SJCRH30 (cell line): Measurements from ENCODE around the gene PUM1. TPM values are rescaled to one million over a fixed set of nuclear protein-coding genes. Genes with fewer than 3 reads are reported as not detected.
"Not testable (repeated sequence)": the region's sequence is repeated elsewhere in the genome, so short reads cannot be mapped to it uniquely, and the experiment has no call there.

Source experiments
- DNase-seq, 2 experiments: peaks; one replicate each; pipeline ENCODE4 v3.0.0-alpha.2; 2015 to 2020
- H3K27ac ChIP-seq: fragments of 250-450 bp; sonication (Bioruptor Pico); 2 replicates; pipeline ENCODE4 v1.5.1; 2020; ENCODE audit warnings: mild to moderate bottlenecking, moderate library complexity
- H3K27me3 ChIP-seq: fragments of 250-450 bp; sonication (Bioruptor Pico); 2 replicates; pipeline ENCODE4 v1.5.1; 2020; ENCODE audit warnings: mild to moderate bottlenecking, moderate library complexity
- H3K36me3 ChIP-seq: fragments of 250-450 bp; sonication (Bioruptor Pico); 2 replicates; pipeline ENCODE4 v1.5.1; 2020; ENCODE audit warnings: mild to moderate bottlenecking, moderate library complexity
- H3K4me1 ChIP-seq: fragments of 250-450 bp; sonication (Bioruptor Pico); 2 replicates; pipeline ENCODE4 v1.5.1; 2020; ENCODE audit warnings: mild to moderate bottlenecking, moderate library complexity
- H3K4me3 ChIP-seq: fragments of 250-450 bp; sonication (Bioruptor Pico); 2 replicates; pipeline ENCODE4 v1.5.1; 2020; ENCODE audit warnings: mild to moderate bottlenecking, moderate library complexity
- H3K9me3 ChIP-seq: fragments of 250-450 bp; sonication (Bioruptor Pico); replicated peaks from 2 replicates; pipeline ENCODE4 v1.5.1; 2020; ENCODE audit warnings: mild to moderate bottlenecking, moderate library complexity
- total RNA-seq: library from RNA; depleted of rRNA; stranded (reverse); fragments of >200 nt; shearing (Covaris generic); gene quantifications from 2 replicates; pipeline ENCODE4 v1.2.3, GENCODE V29; 2014

PUM1 gene
- total RNA-seq, 1 experiment from 2014 or later, result 99.1 TPM

- Histone ChIP-seq H3K27me3 (no peaks in the 10 kb centered on the region), H3K4me3 (no peak overlapping the region), H3K36me3 (no peaks in the 10 kb centered on the region), H3K9me3 (no peaks in the 10 kb centered on the region), H3K4me1 (no peaks in the 10 kb centered on the region), H3K27ac (no peak overlapping the region)
- DNase-seq, result no peak
Measured at GRCh38 chr1:31084782-31085569, 19.5 kb upstream of the PUM1 start.

GRCh38 chr1:31082385-31082784 lies 16.9 kb upstream of the PUM1 start:
- H3K27ac ChIP-seq, result no peak overlapping the region
- H3K9me3 ChIP-seq, result no peaks in the 10 kb centered on the region
- no peaks in the 10 kb centered on the region for H3K36me3 ChIP-seq
- no peak for DNase-seq
- H3K4me3 ChIP-seq, result no peak overlapping the region
- no peaks in the 10 kb centered on the region for H3K4me1 ChIP-seq
- no peaks in the 10 kb centered on the region for H3K27me3 ChIP-seq

- no peaks in the 10 kb centered on the region for H3K27me3 ChIP-seq
- H3K4me3 ChIP-seq, result no peak overlapping the region
- no peaks in the 10 kb centered on the region for H3K9me3 ChIP-seq
- no peaks in the 10 kb centered on the region for H3K36me3 ChIP-seq
- no peaks in the 10 kb centered on the region for H3K4me1 ChIP-seq
- H3K27ac ChIP-seq, result no peak overlapping the region
- no peak for DNase-seq
Measured at GRCh38 chr1:31073044-31073443, 7.5 kb upstream of the PUM1 start.

GRCh38 chr1:31072304-31072746 lies 6.8 kb upstream of the PUM1 start:
- no peaks in the 10 kb centered on the region for H3K27me3 ChIP-seq
- H3K4me3 ChIP-seq, result no peak overlapping the region
- H3K36me3 ChIP-seq, result no peaks in the 10 kb centered on the region
- no peak overlapping the region for H3K27ac ChIP-seq
- H3K9me3 ChIP-seq, result no peaks in the 10 kb centered on the region
- no peaks in the 10 kb centered on the region for H3K4me1 ChIP-seq
- DNase-seq, result no peak

- DNase-seq, result no peak
- no peaks in the 10 kb centered on the region for H3K4me1 ChIP-seq
- no peaks in the 10 kb centered on the region for H3K36me3 ChIP-seq
- H3K4me3 ChIP-seq, result no peak overlapping the region
- H3K27me3 ChIP-seq, result no peaks in the 10 kb centered on the region
- no peak overlapping the region for H3K27ac ChIP-seq
- H3K9me3 ChIP-seq, result no peaks in the 10 kb centered on the region
Measured at GRCh38 chr1:31069392-31069791, 3.9 kb upstream of the PUM1 start.

- DNase-seq, result peak; percentile 31 to 71
- Histone ChIP-seq H3K36me3 (peaks cover 9% of the 10 kb centered on the region; the same call in 1 of the 2 replicates), H3K27ac (peak overlapping the region; percentile 88), H3K27me3 (no peaks in the 10 kb centered on the region), H3K4me3 (peak overlapping the region; percentile 87), H3K9me3 (no peaks in the 10 kb centered on the region), H3K4me1 (peaks cover 12% of the 10 kb centered on the region)
Measured at GRCh38 chr1:31064718-31065309, 703 bp downstream of the PUM1 start.

GRCh38 chr1:31064111-31064717 lies 1.3 kb downstream of the PUM1 start:
- Histone ChIP-seq H3K4me1 (peaks cover 12% of the 10 kb centered on the region), H3K4me3 (peak overlapping the region; percentile 87), H3K36me3 (peaks cover 15% of the 10 kb centered on the region), H3K27me3 (no peaks in the 10 kb centered on the region), H3K27ac (peak overlapping the region; percentile 88), H3K9me3 (no peaks in the 10 kb centered on the region)
- peak in 1 of 2 experiments; percentile 15 for DNase-seq

GRCh38 chr1:31063631-31064030 lies 1.9 kb downstream of the PUM1 start:
- DNase-seq, result peak in 1 of 2 experiments; percentile 18
- Histone ChIP-seq H3K27ac (no peak overlapping the region), H3K4me1 (peaks cover 12% of the 10 kb centered on the region), H3K4me3 (peak overlapping the region; percentile 87), H3K9me3 (no peaks in the 10 kb centered on the region), H3K27me3 (no peaks in the 10 kb centered on the region), H3K36me3 (peaks cover 21% of the 10 kb centered on the region)

- Histone ChIP-seq H3K4me3 (peak overlapping the region; percentile 87), H3K27me3 (no peaks in the 10 kb centered on the region), H3K27ac (no peak overlapping the region), H3K4me1 (peaks cover 12% of the 10 kb centered on the region), H3K36me3 (peaks cover 27% of the 10 kb centered on the region), H3K9me3 (no peaks in the 10 kb centered on the region)
- DNase-seq, result no peak
Measured at GRCh38 chr1:31062867-31063380, 2.6 kb downstream of the PUM1 start.

GRCh38 chr1:31062162-31062866 lies 3.2 kb downstream of the PUM1 start:
- H3K4me3 ChIP-seq, result peak overlapping the region; percentile 87
- peaks cover 32% of the 10 kb centered on the region for H3K36me3 ChIP-seq
- H3K27me3 ChIP-seq, H3K9me3 ChIP-seq, H3K27ac ChIP-seq, DNase-seq: not testable (repeated sequence)
- peaks cover 12% of the 10 kb centered on the region for H3K4me1 ChIP-seq

- H3K4me3 ChIP-seq, result no peak overlapping the region
- H3K27me3 ChIP-seq, result no peaks in the 10 kb centered on the region
- peaks cover 9% of the 10 kb centered on the region for H3K4me1 ChIP-seq
- no peak for DNase-seq
- H3K27ac ChIP-seq, result no peak overlapping the region
- H3K36me3 ChIP-seq, result peaks cover 63% of the 10 kb centered on the region
- no peaks in the 10 kb centered on the region for H3K9me3 ChIP-seq
Measured at GRCh38 chr1:31058012-31058411, 7.5 kb downstream of the PUM1 start.

GRCh38 chr1:31055953-31056352 lies 9.6 kb downstream of the PUM1 start:
- no peak for DNase-seq
- Histone ChIP-seq H3K4me1 (no peaks in the 10 kb centered on the region), H3K27me3 (no peaks in the 10 kb centered on the region), H3K4me3 (no peak overlapping the region), H3K36me3 (peaks cover 71% of the 10 kb centered on the region), H3K9me3 (no peaks in the 10 kb centered on the region), H3K27ac (no peak overlapping the region)

- Histone ChIP-seq H3K27me3 (no peaks in the 10 kb centered on the region), H3K9me3 (no peaks in the 10 kb centered on the region), H3K36me3 (peaks cover 75% of the 10 kb centered on the region), H3K4me1 (no peaks in the 10 kb centered on the region), H3K4me3 (no peak overlapping the region), H3K27ac (no peak overlapping the region)
- DNase-seq, result no peak
Measured at GRCh38 chr1:31055501-31055900, 10.0 kb downstream of the PUM1 start.

- Histone ChIP-seq H3K27ac (no peak overlapping the region), H3K4me3 (no peak overlapping the region), H3K4me1 (no peaks in the 10 kb centered on the region), H3K27me3 (no peaks in the 10 kb centered on the region), H3K36me3 (peaks cover 76% of the 10 kb centered on the region), H3K9me3 (no peaks in the 10 kb centered on the region)
- no peak for DNase-seq
Measured at GRCh38 chr1:31054958-31055481, 10.5 kb downstream of the PUM1 start.
